Omental fat pad (tissue), 4 donors: ENCODE data around the gene CALM1. TPM values are rescaled to one million over a fixed set of nuclear protein-coding genes. Genes with fewer than 3 reads are reported as not detected.
A peak's percentile ranks its signal among the peaks of the same experiment; 100 is the strongest.

Experiments
- ATAC-seq: fragments of 150-250 bp; one replicate; pipeline ENCODE4 v1.9.1; 2016; ENCODE audit warnings: mild to moderate bottlenecking, moderate library complexity; ENCODE audit not compliant: low FRiP score
- DNase-seq: peaks from one replicate; pipeline ENCODE4 v3.0.0-alpha.2; 2019; ENCODE audit warnings: low spot score
- total RNA-seq, 4 donors: library from RNA; depleted of rRNA; stranded (reverse); fragments of >200 nt; gene quantifications; one replicate each; pipeline ENCODE4 v1.1.0, GENCODE V29; 2016
- TF ChIP-seq, protein P1 (sequence below), 3 donors: fragments of 450-650 bp; IDR thresholded peaks; one replicate each; pipeline ENCODE4 v1.5.1; 2016 to 2017; ENCODE audit warnings: antibody characterized with exemption in 3 of 3, mild to moderate bottlenecking in 3 of 3, moderate library complexity in 2 of 3

CALM1 gene
- total RNA-seq, 4 donors from 2014 or later, result 286 to 443 (median 356) TPM

DNA sequence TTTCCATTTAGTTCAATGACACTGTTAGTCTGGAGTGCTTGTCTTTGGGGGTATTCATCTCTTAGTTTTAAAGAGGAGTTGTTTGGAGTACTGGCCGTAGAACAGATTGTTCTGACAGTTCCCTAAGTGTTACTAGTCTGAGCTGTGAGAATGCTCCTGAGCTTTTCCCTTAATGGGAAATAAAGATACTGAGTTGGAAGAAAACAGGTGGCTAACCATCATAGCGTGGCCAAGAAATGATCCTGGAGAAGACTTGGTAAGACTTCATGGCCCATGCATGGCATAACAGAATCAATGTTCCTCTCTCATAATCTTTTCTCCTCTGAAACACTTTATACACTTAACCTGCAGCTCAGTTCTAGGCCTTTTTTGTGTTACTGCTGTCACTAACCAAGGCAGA, 6.2 kb downstream of the CALM1 start:
- DNase-seq, result no peak
- TF ChIP-seq, protein P1, sequence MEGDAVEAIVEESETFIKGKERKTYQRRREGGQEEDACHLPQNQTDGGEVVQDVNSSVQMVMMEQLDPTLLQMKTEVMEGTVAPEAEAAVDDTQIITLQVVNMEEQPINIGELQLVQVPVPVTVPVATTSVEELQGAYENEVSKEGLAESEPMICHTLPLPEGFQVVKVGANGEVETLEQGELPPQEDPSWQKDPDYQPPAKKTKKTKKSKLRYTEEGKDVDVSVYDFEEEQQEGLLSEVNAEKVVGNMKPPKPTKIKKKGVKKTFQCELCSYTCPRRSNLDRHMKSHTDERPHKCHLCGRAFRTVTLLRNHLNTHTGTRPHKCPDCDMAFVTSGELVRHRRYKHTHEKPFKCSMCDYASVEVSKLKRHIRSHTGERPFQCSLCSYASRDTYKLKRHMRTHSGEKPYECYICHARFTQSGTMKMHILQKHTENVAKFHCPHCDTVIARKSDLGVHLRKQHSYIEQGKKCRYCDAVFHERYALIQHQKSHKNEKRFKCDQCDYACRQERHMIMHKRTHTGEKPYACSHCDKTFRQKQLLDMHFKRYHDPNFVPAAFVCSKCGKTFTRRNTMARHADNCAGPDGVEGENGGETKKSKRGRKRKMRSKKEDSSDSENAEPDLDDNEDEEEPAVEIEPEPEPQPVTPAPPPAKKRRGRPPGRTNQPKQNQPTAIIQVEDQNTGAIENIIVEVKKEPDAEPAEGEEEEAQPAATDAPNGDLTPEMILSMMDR (IDR thresholded peaks at IDR 0.05), result no peak
- no peak for ATAC-seq

DNA sequence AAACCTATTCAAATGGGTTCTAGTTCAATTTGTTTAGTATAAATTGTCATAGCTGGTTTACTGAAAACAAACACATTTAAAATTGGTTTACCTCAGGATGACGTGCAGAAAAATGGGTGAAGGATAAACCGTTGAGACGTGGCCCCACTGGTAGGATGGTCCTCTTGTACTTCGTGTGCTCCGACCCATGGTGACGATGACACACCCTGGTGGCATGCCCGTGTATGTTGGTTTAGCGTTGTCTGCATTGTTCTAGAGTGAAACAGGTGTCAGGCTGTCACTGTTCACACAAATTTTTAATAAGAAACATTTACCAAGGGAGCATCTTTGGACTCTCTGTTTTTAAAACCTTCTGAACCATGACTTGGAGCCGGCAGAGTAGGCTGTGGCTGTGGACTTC, 8.3 kb downstream of the CALM1 start:
- TF ChIP-seq, protein P1 (IDR thresholded peaks at IDR 0.05), result no peak
- ATAC-seq, result no peak
- no peak for DNase-seq

DNA sequence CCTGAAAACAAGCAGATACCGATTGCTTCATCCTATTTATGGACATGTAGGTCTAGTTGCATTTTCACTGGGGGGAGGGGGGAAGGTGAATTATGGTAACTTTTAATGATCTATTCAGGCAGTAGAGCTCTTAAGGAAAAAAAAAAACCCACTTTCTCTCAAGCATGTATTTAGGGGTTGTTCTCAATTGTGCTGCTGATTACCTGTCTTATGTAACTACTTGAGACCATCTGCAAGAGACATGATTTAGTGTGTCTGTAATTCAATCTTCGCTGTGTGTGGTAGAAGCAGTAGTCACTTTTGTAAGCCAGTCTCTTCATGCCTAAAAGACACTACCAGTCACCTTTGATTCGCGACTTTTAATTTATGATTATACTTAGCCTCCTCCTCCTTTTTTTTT, 8.9 kb downstream of the CALM1 start:
- no peak for ATAC-seq
- no peak for DNase-seq
- TF ChIP-seq, protein P1 (IDR thresholded peaks at IDR 0.05), result no peak

DNA sequence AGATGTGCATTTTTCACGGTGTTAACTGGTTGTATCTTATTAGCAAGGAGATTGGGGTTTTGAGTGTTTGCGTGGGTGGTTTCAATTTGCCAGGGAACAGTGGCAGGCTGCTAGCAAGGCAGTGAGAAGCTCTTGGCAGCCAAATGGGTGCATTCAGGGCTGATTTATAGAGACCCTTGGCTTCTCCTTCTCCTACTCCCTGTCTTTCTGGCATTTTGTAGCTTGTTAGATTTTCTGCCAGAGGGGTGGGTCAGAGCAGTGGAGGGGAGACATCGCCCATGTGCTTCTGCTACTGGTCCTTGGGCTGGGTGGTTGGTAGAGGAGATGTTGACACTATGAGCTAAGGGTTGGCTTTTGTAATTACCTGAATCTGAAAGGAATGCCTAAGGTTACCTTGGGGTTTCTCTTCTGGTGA, 9.6 kb downstream of the CALM1 start:
- TF ChIP-seq, protein P1 (IDR thresholded peaks at IDR 0.05), result no peak
- ATAC-seq (no peak), DNase-seq (no peak)

DNA sequence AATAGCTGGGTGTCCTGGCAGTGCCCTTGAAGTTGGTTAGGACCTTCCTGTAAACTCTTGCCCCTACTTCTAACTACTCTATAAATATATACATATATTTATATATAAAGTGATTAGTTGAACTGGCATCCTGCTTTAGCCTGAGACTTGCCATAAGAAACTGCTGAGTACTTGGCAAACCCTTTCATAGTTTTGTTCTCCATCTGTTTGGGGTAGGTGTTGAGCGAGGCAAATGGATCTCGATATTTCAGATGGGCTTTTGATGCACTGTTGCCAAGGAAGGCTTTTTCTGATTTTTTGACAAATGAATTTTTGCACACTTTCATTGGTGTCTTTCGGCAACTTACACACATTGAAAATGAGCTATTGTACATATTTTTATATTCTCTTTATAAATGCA, 10.4 kb downstream of the CALM1 start:
- TF ChIP-seq, protein P1 (IDR thresholded peaks at IDR 0.05), result no peak
- ATAC-seq, result no peak
- DNase-seq, result no peak

DNA sequence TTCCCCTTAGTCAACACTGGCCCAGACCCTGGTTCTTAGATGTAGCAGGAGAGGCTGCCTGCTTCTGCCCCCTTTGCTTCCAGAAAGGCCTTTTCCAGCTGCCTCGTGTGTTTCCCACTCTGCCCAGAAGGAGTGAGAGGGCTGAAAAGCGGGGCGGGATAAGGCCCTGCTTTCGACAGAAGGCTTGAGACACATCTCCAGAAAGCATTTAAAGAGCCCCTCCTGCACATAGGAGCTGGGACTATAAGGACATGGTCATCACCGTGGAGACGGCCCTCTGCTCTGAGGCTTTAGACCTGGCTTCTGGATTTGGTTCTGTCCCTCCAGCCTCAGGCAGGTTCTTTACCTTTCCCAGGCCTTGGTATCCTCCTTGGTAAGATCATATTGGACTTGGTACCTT, 11.9 kb downstream of the CALM1 start:
- TF ChIP-seq, protein P1 (IDR thresholded peaks at IDR 0.05), result no peak
- no peak for ATAC-seq
- DNase-seq, result no peak

DNA sequence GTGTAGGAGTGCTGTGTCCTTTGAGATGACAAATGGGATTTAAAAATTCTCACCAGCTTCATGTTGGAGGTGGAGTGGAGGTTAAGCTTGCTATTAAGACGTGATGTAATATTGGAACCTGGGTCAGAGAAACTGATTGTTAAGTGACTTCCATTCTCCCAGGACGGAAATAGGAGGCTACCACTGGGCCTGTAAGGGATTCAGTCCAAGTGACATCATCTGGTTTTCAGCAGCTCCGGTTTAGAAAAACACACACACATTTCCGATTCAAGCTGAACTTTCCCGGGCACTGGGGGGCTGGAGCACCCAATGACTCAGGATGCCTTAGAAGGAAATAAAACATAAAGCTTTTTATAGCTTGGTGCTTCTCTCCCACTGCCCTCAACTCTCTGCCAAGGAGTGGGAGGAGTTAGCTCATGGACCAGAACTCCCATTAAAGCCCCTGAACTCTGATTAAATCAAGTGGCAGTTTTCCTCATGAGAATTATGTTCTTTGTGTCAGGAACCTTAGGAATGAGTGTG, 12.4 kb downstream of the CALM1 start:
- ATAC-seq, result peak; percentile 62
- TF ChIP-seq, protein P1 (IDR thresholded peaks at IDR 0.05), result no peak
- no peak for DNase-seq
